ENCODE measurements around the gene RSPRY1. TPM values are rescaled to one million over a fixed set of nuclear protein-coding genes. Genes with fewer than 3 reads are reported as not detected.

RSPRY1 gene
- total and polyA plus RNA-seq, 2 of the 4 experiments (the other 2 are of a cell fraction), result 25.2 to 62.2 TPM

- peaks cover 19% of the 10 kb centered on the region for H3K4me1 ChIP-seq (ENCODE audit: control insufficient read depth, insufficient read depth, low read length)
- H3K18ac ChIP-seq (ENCODE audit: low read depth, low read length), result no peak overlapping the region
- H4K20me1 ChIP-seq (ENCODE audit: insufficient read depth, low read length), result peaks cover 18% of the 10 kb centered on the region; the same call in 1 of the 2 replicates
- no peak overlapping the region for H3K27ac ChIP-seq (ENCODE audit: insufficient read depth, low read length)
- no peaks in the 10 kb centered on the region for H3K9me3 ChIP-seq (ENCODE audit: control insufficient read depth, insufficient read depth, low read length)
- H3K9ac ChIP-seq (ENCODE audit: low read depth, low read length), result no peak overlapping the region
- H3K4me3 ChIP-seq (ENCODE audit: insufficient read depth, low read depth, low read length), result no peak overlapping the region
- BruUV-seq (replicated peaks), result no TSS peak
- no peak overlapping the region for H3K4me2 ChIP-seq (ENCODE audit: low read depth, low read length)
- no peak overlapping the region for H4K5ac ChIP-seq (ENCODE audit: low read depth, low read length)
- CTCF ChIA-PET, result no interaction called here
- no peak overlapping the region for H2AFZ ChIP-seq (replicated peaks; ENCODE audit: low read length, poor library complexity)
- no CpG with 5 or more reads among the region's 9 CpGs for WGBS, 2 experiments (ENCODE audit: extremely low coverage in 2 of 2, insufficient read length in 1 of 2)
- dilution Hi-C loops (cut with HindIII; ENCODE audit: low sequenced_read_pairs, unreplicated experiment), result no loop called here
- H3K4ac ChIP-seq (ENCODE audit: low read depth, low read length), result no peak overlapping the region
- no peak overlapping the region for H4K91ac ChIP-seq (ENCODE audit: insufficient read depth, low read depth, low read length)
- POLR2A ChIA-PET (ENCODE audit: unreplicated experiment), result no interaction called here
- no peaks in the 10 kb centered on the region for H3K27me3 ChIP-seq (ENCODE audit: control insufficient read depth, insufficient read depth, low read length)
- no peak overlapping the region for H3K56ac ChIP-seq (ENCODE audit: extremely low read depth, insufficient read depth, low read length)
- no peak overlapping the region for H2AK5ac ChIP-seq (ENCODE audit: low read depth, low read length)
- no peak overlapping the region for H4K8ac ChIP-seq (ENCODE audit: low read depth in 2 of 2, low read length in 2 of 2)
- H2BK120ac ChIP-seq (ENCODE audit: low read depth, low read length), result no peak overlapping the region
- DNase-seq (no peak), ATAC-seq (ENCODE audit: low read depth) (no peak)
- H2BK5ac ChIP-seq (ENCODE audit: low read depth, low read length, poor library complexity, severe bottlenecking), result no peak overlapping the region
- H2BK15ac ChIP-seq (ENCODE audit: low read depth, low read length), result no peak overlapping the region
- no peaks in the 10 kb centered on the region; the same call in 1 of the 2 replicates for H3K9me1 ChIP-seq (ENCODE audit: insufficient read depth, low read length)
- no peaks in the 10 kb centered on the region; the same call in 1 of the 2 replicates for H3K36me3 ChIP-seq (ENCODE audit: control insufficient read depth, insufficient read depth, low read length)
- TF ChIP-seq MAFK (IDR thresholded peaks at IDR 0.05; ENCODE audit: low read depth, low read length) (no peak), CTCF (conservative IDR thresholded peaks at IDR 0.05; ENCODE audit: low read depth, low read length) (no peak), RAD21 (IDR thresholded peaks at IDR 0.05; ENCODE audit: low read length) (no peak), FOS (IDR thresholded peaks at IDR 0.05; ENCODE audit: low read depth, low read length) (no peak), MAZ (IDR thresholded peaks at IDR 0.05; ENCODE audit: borderline replicate concordance, low read depth, low read length) (no peak), RCOR1 (IDR thresholded peaks at IDR 0.05; ENCODE audit: insufficient replicate concordance, low read length) (no peak), RFX5 (IDR thresholded peaks at IDR 0.05; ENCODE audit: low read depth, low read length) (no peak), USF2 (IDR thresholded peaks at IDR 0.05; ENCODE audit: low read depth, low read length) (no peak)
- in situ Hi-C loops (cut with MboI; ENCODE audit: low sequenced_read_pairs), result no loop called here
- H3K79me1 ChIP-seq (ENCODE audit: low read depth in 1 of 2, low read length in 2 of 2), result peaks cover 20 to 69% of the 10 kb centered on the region in 2 experiments
- no peak overlapping the region for H2BK20ac ChIP-seq (ENCODE audit: low read depth, low read length)
- no peak overlapping the region for H2AK9ac ChIP-seq (replicated peaks; ENCODE audit: low read depth, low read length, poor library complexity)
- H3K23ac ChIP-seq (ENCODE audit: low read depth, low read length), result no peak overlapping the region
- no peak overlapping the region for H3K14ac ChIP-seq (replicated peaks; ENCODE audit: low read depth, low read length)
- intact Hi-C loops (cut with micrococcal nuclease), result no loop called here
Observed at GRCh38 chr16:57188711-57189002, 2.5 kb downstream of the RSPRY1 start.
